ENCODE measurements around the gene HERPUD1.

Gene HERPUD1

GRCh38 chr16:56910654-56911539 is 21.0 kb upstream of the HERPUD1 start:
- H3K4me3 ChIP-seq (ENCODE audit: low read depth, low read length): no peak overlapping the region
- no peak for TF ChIP-seq CTCF (IDR thresholded peaks at IDR 0.05; ENCODE audit: control insufficient read depth, extremely low read depth, insufficient read depth)
- DNase-seq (ENCODE audit: low read depth): no peak

GRCh38 chr16:56911771-56912571 is 20.0 kb upstream of the HERPUD1 start:
- no peak for DNase-seq (ENCODE audit: low read depth)
- H3K4me3 ChIP-seq (ENCODE audit: low read depth, low read length): no peak overlapping the region
- TF ChIP-seq CTCF (IDR thresholded peaks at IDR 0.05; ENCODE audit: control insufficient read depth, extremely low read depth, insufficient read depth): no peak

- TF ChIP-seq CTCF (IDR thresholded peaks at IDR 0.05; ENCODE audit: control insufficient read depth, extremely low read depth, insufficient read depth): no peak
- DNase-seq (ENCODE audit: low read depth): no peak
- H3K4me3 ChIP-seq (ENCODE audit: low read depth, low read length): no peak overlapping the region
Observed at GRCh38 chr16:56912746-56913708, 18.9 kb upstream of the HERPUD1 start.

- no peak for TF ChIP-seq CTCF (IDR thresholded peaks at IDR 0.05; ENCODE audit: control insufficient read depth, extremely low read depth, insufficient read depth)
- no peak overlapping the region for H3K4me3 ChIP-seq (ENCODE audit: low read depth, low read length)
- DNase-seq (ENCODE audit: low read depth): no peak
Observed at GRCh38 chr16:56914896-56915295, 17.0 kb upstream of the HERPUD1 start.

GRCh38 chr16:56915336-56916119 is 16.4 kb upstream of the HERPUD1 start:
- DNase-seq (ENCODE audit: low read depth): no peak
- no peak overlapping the region for H3K4me3 ChIP-seq (ENCODE audit: low read depth, low read length)
- no peak for TF ChIP-seq CTCF (IDR thresholded peaks at IDR 0.05; ENCODE audit: control insufficient read depth, extremely low read depth, insufficient read depth)

Data from LNCaP clone FGC (cell line).